HG03432 (cell line): ENCODE measurements around the gene SLC24A3.

ENCODE experiments used
- ATAC-seq: cut with Tn5 transposase; IDR thresholded peaks from one replicate; pipeline ENCODE4 v1.9.1; 2021; ENCODE audit warnings: mild to moderate bottlenecking, moderate library complexity; ENCODE audit not compliant: unreplicated experiment

Gene SLC24A3

DNA sequence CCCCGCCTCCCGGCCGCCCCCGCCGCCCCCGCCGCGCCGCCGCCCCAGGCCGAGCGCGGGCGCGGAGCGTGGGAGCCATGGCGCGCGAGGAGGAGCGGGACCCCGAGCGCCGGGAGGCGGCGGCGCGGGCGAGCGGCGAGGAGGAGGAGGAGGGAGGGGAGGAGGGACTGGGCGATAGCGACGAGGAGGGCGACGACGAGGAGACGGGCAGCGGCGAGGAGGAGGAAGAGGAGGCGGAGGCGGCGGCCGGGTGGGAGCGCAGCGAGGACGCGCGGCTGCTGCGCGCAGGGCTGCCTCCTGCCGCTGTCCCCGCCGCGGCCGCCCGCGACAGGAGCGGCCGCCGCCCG, at the start of gene SLC24A3:
SLC24A3 (plus strand) TSS at position 174 of the 347 bp plus-strand sequence.
- no peak for ATAC-seq

DNA sequence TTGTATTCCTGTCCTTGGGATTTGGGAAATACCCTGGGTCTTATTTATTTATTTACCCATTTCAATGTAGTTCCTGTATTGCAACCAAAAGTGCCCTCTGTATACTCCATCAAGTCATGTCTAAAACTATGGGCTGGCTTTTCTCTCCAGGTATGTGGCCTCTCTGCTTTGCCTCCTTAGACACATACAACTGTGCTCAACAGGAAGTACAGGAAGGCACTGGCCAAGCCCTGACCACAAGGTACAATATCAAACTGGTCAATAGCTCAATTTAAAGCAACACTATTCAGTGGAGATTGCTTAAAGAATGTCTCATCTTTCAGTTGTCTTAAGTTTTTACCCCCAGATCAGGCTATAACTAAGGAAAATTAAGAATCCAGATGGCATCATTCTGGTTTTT, 42.3 kb upstream of the SLC24A3 start:
- ATAC-seq, result no peak

DNA sequence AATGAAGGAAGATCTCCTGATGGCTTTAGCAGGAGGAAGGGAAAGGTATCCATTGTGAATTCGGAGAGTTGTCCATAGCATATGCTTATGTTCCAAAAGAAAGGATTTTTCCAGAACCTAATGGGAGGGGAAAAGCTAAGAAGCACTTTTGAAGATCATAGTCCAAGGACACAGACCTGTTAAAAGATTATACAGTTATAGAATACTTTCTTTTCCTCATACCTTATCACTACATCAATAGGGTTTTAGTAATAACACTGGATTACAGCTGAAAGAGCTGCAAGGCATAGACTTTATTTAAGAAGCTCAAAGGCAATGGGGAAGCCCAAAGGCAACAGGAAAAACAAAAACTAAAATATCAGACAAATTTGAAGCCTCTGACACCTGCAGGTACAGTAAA, 39.8 kb upstream of the SLC24A3 start:
- no peak for ATAC-seq

DNA sequence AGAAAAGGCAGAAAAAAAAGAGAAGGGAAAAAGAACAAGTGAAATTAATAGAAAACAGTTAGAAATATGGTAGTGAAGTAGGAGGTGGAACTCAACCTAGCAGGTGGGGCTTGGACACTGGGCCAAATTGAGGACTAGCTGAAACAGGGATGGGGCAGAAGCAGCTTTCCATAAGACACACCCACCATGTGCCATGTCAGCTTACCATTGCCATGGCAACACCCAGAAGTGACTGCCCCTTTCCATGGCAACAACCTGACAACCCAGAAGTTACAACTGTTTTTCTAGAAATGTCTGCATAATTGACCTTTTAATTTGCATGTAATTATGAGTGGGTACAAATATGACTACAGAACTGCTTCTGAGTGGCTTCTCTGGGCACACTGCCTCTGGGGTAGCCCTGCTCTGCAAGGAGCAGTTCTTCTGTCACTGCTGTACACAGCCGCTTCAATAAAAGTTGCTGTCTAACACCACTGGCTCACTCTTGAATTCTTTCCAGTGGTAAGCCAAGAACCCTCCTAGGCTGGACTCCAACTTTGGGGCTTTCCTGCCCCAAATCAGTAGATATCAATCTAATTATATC, 35.9 kb upstream of the SLC24A3 start:
- no peak for ATAC-seq

DNA sequence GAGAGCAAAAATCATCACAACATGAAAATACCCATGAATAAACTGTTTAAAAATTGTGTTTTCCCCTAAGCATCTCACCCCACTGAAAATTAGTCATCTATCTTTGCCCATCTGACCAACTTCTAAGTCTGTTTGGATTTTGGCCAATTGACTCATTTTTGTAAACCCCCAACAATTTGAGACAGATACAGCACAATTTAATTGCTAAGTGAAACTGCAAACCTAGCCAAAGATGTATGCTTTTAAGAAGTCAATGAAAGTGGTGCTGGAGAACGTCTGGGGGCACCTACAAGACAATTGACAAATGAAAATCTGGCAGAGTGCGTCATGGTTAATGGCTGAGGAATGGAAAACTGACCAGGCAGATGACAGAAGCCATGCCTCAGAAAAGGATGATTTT, 30.9 kb upstream of the SLC24A3 start:
- no peak for ATAC-seq

DNA sequence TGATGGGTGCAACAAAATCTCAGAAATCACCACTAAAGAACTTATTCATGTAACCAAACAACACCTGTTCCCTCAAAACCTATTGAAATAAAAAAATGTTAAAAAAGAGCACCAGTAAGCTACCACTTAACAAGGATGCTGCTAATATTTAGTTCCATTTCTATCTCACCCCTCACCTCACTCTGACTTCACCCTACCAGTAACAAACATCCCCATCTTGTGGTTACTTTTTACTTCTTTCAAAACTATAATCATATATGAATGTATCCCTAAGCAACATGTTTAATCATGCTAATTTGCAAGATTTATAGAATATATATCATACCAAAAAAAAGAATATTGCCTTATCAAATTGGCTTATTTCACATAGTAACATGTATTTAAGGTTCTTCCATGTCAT, 27.4 kb upstream of the SLC24A3 start:
- ATAC-seq, result no peak

DNA sequence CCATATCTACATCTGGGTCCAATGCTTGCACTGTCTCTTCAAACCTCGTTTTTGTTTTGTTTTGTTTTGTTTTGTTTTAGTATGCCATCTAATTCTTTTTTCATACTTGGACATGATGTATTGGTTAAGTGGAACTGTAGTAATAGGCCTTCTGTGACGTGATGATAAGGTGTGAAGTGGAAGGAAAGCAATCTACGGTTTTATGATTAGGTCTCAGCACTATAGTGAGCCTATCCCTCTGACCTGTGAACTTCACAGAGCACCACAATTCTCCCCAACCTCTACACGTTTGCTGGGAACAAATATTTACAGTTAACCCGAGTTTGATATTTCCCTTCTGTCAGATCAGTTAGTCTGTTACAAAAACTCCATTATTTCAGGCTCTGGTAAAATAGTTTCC, 19.1 kb upstream of the SLC24A3 start:
- no peak for ATAC-seq

DNA sequence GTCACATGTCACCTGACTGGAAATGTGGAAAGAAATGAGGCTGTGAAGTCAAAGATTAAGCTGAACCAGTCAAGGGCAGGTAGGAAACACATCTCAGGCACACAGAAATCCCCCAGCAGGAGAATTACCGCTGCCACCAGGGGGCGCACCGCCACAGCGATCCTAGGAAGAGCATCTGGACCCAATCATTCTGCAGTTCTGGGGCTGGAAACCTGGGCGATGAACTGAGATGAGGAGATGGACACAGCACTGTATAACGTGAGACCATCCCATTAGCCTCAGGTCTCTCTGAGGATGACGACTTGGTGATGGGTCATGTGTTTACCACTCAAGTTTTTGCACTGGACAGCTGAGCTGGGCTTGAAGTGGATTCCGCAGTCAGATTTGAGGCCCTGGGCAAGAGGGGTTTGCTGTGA, 6.5 kb upstream of the SLC24A3 start:
- ATAC-seq, result no peak

DNA sequence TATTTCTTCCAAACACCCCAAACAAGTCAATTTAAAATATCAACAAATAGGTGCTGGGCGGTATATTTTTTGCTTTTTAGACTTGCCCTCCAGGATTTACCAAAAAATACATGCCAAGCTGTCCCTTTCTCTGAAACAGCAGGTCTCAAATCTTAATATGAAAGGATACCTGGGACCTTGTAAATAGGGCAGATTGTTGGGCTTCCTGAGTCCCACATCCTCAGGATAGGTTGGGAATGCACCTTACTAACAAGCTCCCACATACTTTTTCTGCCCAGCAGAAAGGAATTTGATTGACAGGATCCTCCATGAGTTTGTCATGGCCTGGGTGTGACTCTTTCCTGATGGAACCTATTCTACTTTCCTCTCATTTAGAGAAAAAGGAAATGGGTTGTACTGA, 4.9 kb upstream of the SLC24A3 start:
- ATAC-seq, result no peak

DNA sequence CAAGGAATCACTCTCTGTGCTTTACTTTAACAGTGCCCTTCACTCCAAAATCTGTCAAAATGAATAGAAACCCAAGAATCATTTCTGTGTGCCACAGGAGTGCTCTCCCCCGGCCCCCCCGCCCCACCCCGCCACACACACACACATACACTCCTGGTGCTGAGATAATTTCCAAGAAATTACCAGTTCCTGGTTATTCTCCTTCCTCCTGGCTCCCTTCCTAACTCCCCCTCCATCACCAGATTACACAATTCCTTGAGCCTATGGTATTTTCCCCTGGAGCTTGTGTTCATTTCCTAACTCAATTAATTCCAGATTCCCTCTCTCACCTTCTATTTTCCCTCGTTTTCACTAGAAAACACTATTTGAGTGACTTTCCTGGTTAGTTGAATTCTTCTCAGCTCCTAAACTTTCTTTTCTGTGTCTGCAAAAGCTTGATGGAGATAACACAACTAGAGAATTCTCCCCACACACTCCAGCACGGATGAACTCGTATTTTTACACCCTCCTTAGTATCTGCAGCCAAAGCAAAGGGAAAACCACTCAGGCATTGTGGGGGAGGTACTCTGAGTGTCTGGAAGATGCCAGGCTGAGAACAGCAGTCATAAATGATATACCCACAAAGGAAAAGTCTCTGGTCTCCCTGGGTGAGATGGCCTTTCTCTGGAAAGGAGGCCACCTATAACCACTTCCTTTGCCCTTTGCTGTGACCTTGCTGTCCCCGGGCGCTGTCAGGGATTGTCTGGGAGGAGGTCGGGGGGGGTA, 1.9 kb upstream of the SLC24A3 start:
- ATAC-seq, result no peak

DNA sequence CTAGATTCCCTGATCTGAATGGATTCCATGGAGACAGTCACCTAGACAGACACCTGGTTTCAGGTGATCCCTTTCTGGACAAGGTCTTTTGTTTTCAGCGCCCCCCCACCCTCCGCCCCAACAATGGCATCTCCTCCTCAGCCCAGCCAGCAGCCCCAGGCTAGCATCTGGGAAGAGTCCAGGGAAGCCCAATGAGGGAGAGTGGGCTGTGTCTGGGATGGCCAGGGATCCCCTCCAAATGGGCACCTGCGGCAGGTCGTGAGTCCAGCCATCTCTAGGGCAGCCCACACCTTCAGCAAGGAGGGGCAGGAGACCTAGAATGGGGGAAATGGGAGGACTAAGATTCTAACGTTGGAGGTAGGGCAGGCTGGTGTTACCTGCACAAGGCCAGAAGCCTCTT, 1.2 kb upstream of the SLC24A3 start:
- no peak for ATAC-seq

DNA sequence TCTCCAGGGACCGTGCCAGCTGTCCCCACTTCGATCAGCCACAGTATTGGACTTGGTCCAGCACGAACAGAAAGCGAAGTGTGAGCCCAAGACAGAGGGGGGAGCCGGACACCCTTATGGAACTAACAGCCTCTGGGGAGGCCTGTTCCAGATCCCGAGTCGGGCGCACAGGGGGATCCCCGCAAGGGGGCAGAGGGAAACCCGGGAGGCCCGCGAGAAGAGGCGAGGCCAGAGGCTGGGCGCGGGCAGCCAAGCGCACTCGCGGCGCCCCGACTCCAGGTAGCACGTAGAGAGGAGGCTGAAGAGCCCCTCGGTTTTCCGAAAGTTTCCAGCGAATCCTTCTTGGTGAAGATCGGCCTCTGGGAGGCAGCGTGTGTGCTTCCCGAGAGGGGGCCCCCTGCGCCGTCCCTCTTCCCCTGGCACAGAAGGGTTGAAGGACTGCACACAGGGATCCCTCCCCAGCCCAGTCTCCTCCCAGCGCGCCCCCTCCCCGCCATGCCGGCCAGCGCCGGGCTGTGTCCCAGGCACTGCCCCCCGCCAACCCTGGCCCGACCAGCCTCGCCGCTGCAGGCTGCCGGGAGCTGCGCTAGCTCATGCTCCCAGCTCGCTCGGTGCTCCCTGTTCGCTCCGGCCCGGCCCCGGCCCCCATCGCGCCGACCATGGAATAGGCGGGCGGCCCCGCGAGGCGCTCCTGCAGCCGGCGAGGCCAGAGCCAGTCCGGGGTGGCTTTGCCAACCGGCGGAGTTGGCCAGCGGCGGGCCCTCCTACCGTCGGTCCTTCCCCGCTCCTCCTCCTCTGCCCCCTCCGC, 577 bp upstream of the SLC24A3 start:
- ATAC-seq, result peak; percentile 21

DNA sequence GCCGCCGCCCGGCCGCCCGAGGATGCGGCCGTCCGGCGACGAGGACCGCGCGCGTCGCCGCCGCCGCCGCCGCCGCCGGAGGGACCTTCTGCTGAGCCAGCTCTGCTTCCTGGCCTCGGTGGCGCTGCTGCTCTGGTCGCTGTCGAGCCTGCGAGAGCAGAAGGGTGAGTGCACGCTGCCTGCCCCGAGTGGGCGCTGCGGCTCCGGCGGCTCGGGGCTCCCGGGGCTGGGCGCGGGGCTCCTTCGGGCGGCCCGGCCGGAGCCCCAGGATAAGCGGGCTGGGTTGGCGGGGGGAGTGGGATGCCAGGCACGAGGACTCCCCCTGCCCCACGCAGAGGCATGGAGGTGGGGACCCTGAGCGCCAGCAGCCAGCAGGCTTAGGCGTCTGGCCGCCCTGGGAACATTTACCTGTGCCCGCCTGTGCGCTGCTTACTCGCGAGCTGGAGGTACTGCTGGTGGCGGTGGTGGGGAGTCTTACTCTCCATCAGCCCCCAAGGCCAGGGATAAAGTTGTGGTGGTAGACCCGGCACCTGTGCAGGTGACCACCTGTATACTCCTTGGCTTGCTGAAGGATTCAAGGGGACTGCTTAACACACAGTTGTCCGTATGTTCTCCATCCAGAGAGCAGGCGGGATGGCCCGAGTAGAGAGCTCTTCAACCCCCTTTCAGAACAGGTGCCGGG, 520 bp downstream of the SLC24A3 start:
- ATAC-seq, result peak; percentile 76

DNA sequence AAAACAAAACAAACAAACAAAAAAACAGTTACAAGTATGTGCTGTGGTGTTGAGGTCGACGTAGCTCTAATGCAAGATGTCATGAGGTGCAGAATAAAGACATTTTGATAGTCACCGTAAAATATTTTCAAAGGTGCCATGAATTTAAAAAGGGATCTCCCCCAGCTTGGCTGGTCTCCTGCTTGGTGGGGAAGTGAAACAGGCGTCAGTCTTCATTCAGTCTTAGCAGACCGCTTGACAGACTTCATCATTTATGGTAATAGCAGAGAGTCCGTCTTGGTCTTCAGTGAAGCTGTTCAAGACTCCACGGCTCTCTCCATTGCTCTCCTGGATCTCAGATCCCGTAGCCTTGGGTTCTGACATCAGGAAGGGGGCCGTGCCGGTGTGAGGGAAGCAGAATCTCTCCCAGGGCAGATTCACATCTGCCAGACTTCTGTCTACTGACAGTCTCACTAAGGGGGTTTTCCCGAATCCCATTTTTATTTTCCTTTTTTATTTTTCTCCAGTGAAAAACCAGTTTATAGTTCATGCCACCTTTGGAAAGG, 1.6 kb downstream of the SLC24A3 start:
- no peak for ATAC-seq

DNA sequence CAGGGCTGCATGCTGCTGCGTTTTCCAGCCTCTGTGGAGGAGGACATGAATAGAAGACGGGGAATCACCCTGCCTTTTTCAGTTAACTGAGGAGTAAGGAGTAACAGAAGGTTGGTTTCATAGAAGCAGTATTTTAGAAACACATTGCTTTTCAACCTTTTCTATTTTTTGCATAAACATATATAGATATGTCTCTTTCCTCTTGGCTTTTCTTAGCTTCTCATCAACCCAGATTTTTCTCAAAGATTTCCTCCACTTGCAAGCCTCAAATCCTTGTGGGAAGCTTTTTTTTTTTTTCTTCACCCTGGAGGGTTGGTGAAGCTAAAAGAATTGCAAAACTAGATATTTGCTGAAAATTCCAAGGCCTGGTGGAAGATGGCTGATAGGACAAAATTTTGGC, 6.0 kb downstream of the SLC24A3 start:
- ATAC-seq, result no peak

DNA sequence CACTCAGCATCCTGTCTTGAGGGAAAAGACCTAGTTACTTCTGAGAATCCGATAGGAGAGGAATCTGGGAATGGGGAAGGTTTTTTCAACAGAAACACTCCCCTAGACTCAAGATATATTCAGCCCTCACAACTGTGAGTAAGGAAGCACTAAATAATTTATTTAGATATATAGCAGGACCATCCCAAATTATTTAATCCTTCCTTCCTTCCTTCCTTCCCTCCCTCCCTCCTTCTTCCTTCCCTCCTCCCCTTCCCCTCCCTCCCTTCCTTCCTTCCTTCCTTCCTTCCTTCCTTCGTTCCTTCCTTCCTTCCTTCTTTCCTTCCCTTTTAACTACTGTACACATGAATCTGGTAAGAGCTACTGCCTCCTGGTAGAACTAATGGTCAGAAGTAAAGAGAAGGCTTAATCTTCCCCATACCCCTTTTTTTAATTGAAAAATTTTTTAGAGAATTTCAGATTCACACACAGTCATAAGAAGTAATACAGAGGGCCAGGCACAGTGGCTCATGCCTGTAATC, 10.1 kb downstream of the SLC24A3 start:
- ATAC-seq, result no peak

DNA sequence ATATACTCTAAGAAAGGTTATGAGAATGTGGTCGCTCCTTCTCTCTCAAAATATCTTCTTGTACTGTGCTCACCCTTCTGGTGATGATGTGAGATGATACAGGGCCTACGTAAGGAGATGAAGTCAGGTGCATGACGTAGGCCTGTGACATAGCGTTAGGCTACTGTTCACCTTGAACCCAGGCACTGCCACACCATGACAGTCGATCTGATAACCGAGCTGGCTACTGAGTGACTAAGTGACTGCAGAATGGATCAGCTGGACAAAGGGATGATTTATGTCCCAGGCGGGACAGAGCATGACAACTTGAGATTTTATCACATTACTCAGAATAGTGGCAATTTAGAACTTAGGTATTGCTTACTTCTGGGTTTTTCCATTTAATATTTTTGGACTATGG, 11.2 kb downstream of the SLC24A3 start:
- ATAC-seq, result no peak

DNA sequence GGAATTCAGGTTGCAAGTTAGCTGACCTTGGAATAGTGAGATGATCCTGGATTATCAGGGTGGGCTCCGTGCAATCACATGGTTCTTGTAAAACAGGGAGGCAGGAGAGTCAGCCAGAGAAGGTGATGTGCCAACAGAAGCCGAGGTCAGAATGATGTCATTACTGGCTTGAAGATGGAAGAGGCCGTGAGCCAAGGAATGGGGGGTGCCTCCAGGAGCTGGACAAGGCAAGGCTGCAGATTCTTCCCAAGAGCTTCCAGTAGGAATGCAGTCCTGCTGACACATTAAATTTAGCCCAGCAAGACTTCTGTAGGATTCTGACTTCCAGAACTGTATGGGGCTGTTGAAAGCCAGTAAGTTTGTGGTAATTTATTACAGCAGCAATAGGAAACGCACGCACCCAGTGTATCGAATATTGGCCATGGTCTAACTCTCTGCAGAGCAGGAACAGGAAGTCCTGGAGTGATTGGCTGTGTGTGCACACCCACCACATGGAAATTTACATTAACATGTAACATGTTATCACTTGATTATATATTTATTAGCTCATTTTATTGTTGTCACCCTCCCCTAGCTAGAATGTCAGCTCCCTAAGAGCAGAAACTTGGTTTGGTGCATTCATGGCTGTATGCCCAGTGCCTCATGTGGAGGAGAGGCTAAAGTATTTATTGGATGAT, 19.1 kb downstream of the SLC24A3 start:
- no peak for ATAC-seq

DNA sequence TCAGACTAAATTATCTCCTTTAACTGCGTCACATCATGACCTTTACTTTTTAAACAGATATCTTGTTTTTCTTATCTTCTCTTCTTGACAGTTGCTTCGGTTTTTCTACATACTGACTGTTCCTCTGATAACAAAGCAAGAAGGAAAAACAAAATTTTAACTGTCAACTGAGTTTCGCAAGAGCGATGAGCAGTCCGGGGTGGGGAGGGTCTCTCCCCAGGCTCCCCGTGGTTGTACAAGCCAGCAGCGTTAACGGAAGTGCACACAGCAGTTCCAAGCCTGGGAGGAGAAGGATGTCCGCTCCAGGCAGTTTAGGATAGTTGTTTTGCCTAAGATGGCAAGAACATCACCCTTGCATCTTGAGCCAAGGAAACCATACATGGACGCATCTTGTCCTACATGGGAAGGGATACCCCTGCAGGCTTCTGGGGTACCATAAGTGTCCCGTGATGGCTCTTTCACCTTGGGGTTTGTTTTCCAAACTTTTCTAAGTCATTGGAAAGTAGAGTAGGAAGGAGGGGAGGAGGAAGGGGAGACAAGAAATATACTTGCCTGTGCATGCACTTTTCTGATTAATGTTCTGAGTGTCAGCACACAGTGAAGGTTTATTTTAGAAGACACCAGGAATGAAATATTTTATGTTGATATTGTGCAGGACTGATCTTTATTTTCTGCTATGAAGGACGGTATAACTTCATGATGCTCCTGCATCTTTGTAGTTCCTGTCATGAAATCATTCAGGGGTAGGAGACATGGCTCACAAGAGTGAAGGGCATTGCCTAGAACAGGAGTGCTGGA, 20.8 kb downstream of the SLC24A3 start:
- no peak for ATAC-seq
